Neural cell (in vitro differentiated cells): Measurements from ENCODE around the gene ZC3H12A.

Source experiments
- CTCF ChIP-seq: fragments of 450-650 bp; IDR thresholded peaks from 2 replicates; pipeline ENCODE4 v1.5.1; 2014; ENCODE audit warnings: antibody characterized with exemption, mild to moderate bottlenecking, moderate library complexity; ENCODE audit not compliant: poor library complexity, severe bottlenecking
- EP300 ChIP-seq: fragments of 450-650 bp; conservative IDR thresholded peaks from 2 replicates; pipeline ENCODE4 v1.6.1; 2014; ENCODE audit warnings: antibody characterized with exemption, mild to moderate bottlenecking, moderate library complexity; ENCODE audit not compliant: poor library complexity, severe bottlenecking
- EZH2 ChIP-seq: fragments of 200-600, 300-800 bp; shearing (Covaris generic), sonication (generic); IDR thresholded peaks from 2 replicates; pipeline ENCODE4 v1.6.1; 2014; ENCODE audit warnings: antibody characterized with exemption, low read length, borderline replicate concordance, mild to moderate bottlenecking; ENCODE audit not compliant: insufficient read depth, poor library complexity, severe bottlenecking
- POLR2AphosphoS5 ChIP-seq: IDR thresholded peaks from 2 replicates; pipeline ENCODE4 v1.6.1; 2012
- REST ChIP-seq: IDR thresholded peaks from 2 replicates; pipeline ENCODE4 v1.6.1; 2012; ENCODE audit warnings: borderline replicate concordance
- SMC3 ChIP-seq: fragments of 450-650 bp; conservative IDR thresholded peaks from 2 replicates; pipeline ENCODE4 v1.6.1; 2014; ENCODE audit warnings: antibody characterized with exemption, mild to moderate bottlenecking, moderate library complexity; ENCODE audit not compliant: poor library complexity

GRCh38 chr1:37482004-37482785, 7.8 kb downstream of the ZC3H12A start:
- TF ChIP-seq CTCF (no peak), REST (no peak), EZH2 (no peak), SMC3 (no peak), EP300 (no peak), POLR2AphosphoS5 (no peak)
